Adrenal gland (tissue), 12 donors: ENCODE data around the gene POT1. TPM values are rescaled to one million over a fixed set of nuclear protein-coding genes. Genes with fewer than 3 reads are reported as not detected.

Experiments
- DNase-seq, 7 donors: peaks; one replicate each; pipeline ENCODE4 v3.0.0-alpha.2; 2019 to 2020
- H3K27ac ChIP-seq, 5 donors: fragments of 200-600 bp; sonication (generic) in 4 of 5; 1 replicate in 3 of 5; 2 replicates in 2 of 5; pipeline versions ENCODE4 v1.5.1 to v1.8.0; 2016 to 2020; ENCODE audit warnings: mild to moderate bottlenecking in 1 of 5
- H3K27me3 ChIP-seq: fragments of 200-600 bp; 2 replicates; pipeline ENCODE4 v1.8.0; 2021
- H3K36me3 ChIP-seq, 2 donors: fragments of 200-600 bp; replicated peaks in 1 of 2; 1 replicate in 1 of 2; 2 replicates in 1 of 2; pipeline versions ENCODE4 v1.5.1 to v1.8.0; 2018 to 2022
- H3K4me1 ChIP-seq, 2 donors: fragments of 200-600 bp; replicated peaks in 1 of 2; 1 replicate in 1 of 2; 2 replicates in 1 of 2; pipeline versions ENCODE4 v1.5.1 to v1.8.0; 2018 to 2021
- H3K4me3 ChIP-seq, 4 donors: fragments of 200-600 bp; sonication (generic) in 3 of 4; one replicate each; pipeline ENCODE4 v1.5.1; 2016 to 2018
- H3K9me3 ChIP-seq, 3 donors: fragments of 200-600 bp; sonication (generic) in 1 of 3; replicated peaks in 1 of 3; 1 replicate in 2 of 3; 2 replicates in 1 of 3; pipeline versions ENCODE4 v1.5.1 to v1.8.0; 2016 to 2021
- POLR2A ChIP-seq, 2 donors: fragments of 450-650 bp; IDR thresholded peaks; one replicate each; pipeline ENCODE4 v1.6.1; 2017; ENCODE audit warnings: antibody characterized with exemption in 2 of 2, mild to moderate bottlenecking in 2 of 2, moderate library complexity in 1 of 2
- WGBS, 4 donors: extraction: QIAGEN DNeasy Blood & Tissue Kit in 2 of 4; methylation state at CpG; one replicate each; pipeline versions ENCODE4 v1.1.5 to v1.1.7; 2013 to 2017; 5-methylcytosine and 5-hydroxymethylcytosine counted together
- intact Hi-C, 2 donors: fragments of 100-400 bp; cut with DNase I; formaldehyde crosslinking; loops; one replicate each; pipeline versions ENCODE4 v1.14.1 to v1.15.0; 2022 to 2023
- polyA plus RNA-seq, 3 donors: library from polyadenylated mRNA; stranded (reverse); fragments of 200-250 nt in 2 of 3; fragments of 350-450 nt in 1 of 3; fragmentation: Illumina TruSeq in 1 of 3; extraction: RNeasy Lipid Tissue Mini Kit (QIAGEN cat#74804) in 1 of 3; gene quantifications; one replicate each; pipeline ENCODE4 v1.2.3, GENCODE V29; 2013 to 2014
- total RNA-seq, 9 donors: library from RNA; depleted of rRNA in 4 of 9; stranded (reverse); fragments of >200 nt in 4 of 9; fragments of 120-200 nt in 1 of 9; fragmentation: NEBNext Ultra II Directional in 1 of 9; extraction: Animal tissue kit (Norgen Biotek cat#: 25700) in 1 of 9; gene quantifications; one replicate each; pipeline versions ENCODE4 v1.1.0 to v1.2.4, GENCODE V29; 2013 to 2023
- TF ChIP-seq, protein P1 (sequence below), 6 experiments: fragments of 450-650 bp in 4 of 6; fragments of 200-600 bp in 2 of 6; sonication (generic) in 1 of 6; IDR thresholded peaks; 1 replicate in 5 of 6; 2 replicates in 1 of 6; pipeline versions ENCODE4 v1.5.1 to v1.8.0; 2016 to 2021; ENCODE audit warnings: antibody characterized with exemption in 6 of 6, mild to moderate bottlenecking in 2 of 6, moderate library complexity in 1 of 6
- donor health status: healthy with polysubstance abuse.
- donor health status: Bipolar disorder and iron deficiency.
- donor health status: DM: yes; HTN: yes; CAD: no.
- donor health status: DM: no; HTN: no; CAD: no.
- donor health status: DM: no; HTN: no; CAD: no.
- donor health status: DM: yes; HTN: yes; CAD: no.

The POT1 gene
- total and polyA plus RNA-seq, 12 donors, result 7.0 to 39.7 (median 27.7) TPM

GRCh38 chr7:124840435-124840834 is 89.2 kb downstream of the POT1 start:
- Histone ChIP-seq H3K27ac (no peak overlapping the region), H3K4me1 (no peaks in the 10 kb centered on the region), H3K27me3 (no peaks in the 10 kb centered on the region), H3K9me3 (peaks cover 0 to 3% (median 0%) of the 10 kb centered on the region in 3 donors), H3K36me3 (no peaks in the 10 kb centered on the region), H3K4me3 (no peak overlapping the region)
- DNase-seq, result no peak
- 84 to 90% (median 88%) methylated on average over 1 of the region's 1 CpG for WGBS, 4 donors
- intact Hi-C loops, result no loop called here
- no peak for TF ChIP-seq POLR2A (IDR thresholded peaks at IDR 0.05)
- TF ChIP-seq, protein P1, sequence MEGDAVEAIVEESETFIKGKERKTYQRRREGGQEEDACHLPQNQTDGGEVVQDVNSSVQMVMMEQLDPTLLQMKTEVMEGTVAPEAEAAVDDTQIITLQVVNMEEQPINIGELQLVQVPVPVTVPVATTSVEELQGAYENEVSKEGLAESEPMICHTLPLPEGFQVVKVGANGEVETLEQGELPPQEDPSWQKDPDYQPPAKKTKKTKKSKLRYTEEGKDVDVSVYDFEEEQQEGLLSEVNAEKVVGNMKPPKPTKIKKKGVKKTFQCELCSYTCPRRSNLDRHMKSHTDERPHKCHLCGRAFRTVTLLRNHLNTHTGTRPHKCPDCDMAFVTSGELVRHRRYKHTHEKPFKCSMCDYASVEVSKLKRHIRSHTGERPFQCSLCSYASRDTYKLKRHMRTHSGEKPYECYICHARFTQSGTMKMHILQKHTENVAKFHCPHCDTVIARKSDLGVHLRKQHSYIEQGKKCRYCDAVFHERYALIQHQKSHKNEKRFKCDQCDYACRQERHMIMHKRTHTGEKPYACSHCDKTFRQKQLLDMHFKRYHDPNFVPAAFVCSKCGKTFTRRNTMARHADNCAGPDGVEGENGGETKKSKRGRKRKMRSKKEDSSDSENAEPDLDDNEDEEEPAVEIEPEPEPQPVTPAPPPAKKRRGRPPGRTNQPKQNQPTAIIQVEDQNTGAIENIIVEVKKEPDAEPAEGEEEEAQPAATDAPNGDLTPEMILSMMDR (IDR thresholded peaks at IDR 0.05), result peak in 2 of 6 experiments; percentile 9 to 14

DNA sequence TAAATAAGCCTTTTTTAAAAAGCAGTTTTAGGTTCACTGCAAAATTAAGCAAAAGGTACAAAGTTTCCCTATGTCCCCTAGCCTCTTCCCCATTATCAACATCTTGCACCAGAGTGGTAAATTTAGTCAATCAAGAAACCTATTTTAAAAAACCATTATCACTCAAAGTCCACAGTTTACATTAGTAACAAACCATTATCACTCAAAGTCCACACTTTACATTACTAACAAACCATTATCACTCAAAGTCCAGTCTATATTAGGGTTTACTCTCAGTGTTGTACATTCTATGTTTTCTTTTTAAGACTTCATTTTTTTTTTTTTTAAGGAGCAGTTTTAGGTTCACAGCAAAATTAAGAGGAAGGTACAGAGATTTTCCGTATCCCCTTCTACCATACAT is 89.9 kb downstream of the POT1 start:
- TF ChIP-seq, protein P1 (IDR thresholded peaks at IDR 0.05), result no peak
- 89 to 100% (median 96%) methylated on average over 1 of the region's 1 CpG for WGBS, 4 donors
- H3K27me3 ChIP-seq, result no peaks in the 10 kb centered on the region
- H3K4me1 ChIP-seq, result no peaks in the 10 kb centered on the region
- peaks cover 0 to 3% (median 0%) of the 10 kb centered on the region in 3 donors for H3K9me3 ChIP-seq
- intact Hi-C loops, result no loop called here
- H3K4me3 ChIP-seq, result no peak overlapping the region
- H3K36me3 ChIP-seq, result no peaks in the 10 kb centered on the region
- DNase-seq, result no peak
- H3K27ac ChIP-seq, result no peak overlapping the region

DNA sequence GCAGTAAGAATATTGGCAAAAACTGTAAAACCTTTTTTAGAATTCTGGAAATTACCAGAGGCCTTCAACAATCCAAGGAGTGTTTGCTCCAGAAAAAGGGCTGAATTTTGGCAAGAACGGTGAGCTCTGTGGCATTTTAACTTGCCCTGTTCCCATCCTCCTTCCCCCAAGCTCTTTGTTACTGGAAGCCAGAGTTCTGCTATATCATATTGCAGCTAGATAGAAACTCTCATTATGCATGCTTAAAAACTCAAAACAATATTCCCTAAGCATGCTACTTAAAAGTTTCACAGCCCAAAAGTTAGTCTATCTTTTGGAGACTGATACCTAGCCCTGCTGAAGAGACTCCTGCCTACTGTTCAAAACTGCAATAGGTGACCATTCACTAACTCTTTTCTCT is 93.5 kb downstream of the POT1 start:
- Histone ChIP-seq H3K4me3 (no peak overlapping the region), H3K36me3 (no peaks in the 10 kb centered on the region), H3K4me1 (no peaks in the 10 kb centered on the region), H3K27me3 (no peaks in the 10 kb centered on the region), H3K9me3 (peaks cover 0 to 3% (median 0%) of the 10 kb centered on the region in 3 donors), H3K27ac (no peak overlapping the region)
- intact Hi-C loops, result no loop called here
- no peak for DNase-seq
- 82 to 98% (median 88%) methylated on average over 1 of the region's 1 CpG for WGBS, 4 donors
- TF ChIP-seq POLR2A (IDR thresholded peaks at IDR 0.05), result no peak
- TF ChIP-seq, protein P1 (IDR thresholded peaks at IDR 0.05), result no peak

GRCh38 chr7:124818807-124819206 is 110.8 kb downstream of the POT1 start:
- intact Hi-C loops, result no loop called here
- DNase-seq, result no peak
- TF ChIP-seq, protein P1 (IDR thresholded peaks at IDR 0.05), result no peak
- no peak for TF ChIP-seq POLR2A (IDR thresholded peaks at IDR 0.05)
- H3K9me3 ChIP-seq, result no peaks in the 10 kb centered on the region
- no peak overlapping the region for H3K27ac ChIP-seq
- no peaks in the 10 kb centered on the region for H3K4me1 ChIP-seq
- no peaks in the 10 kb centered on the region for H3K36me3 ChIP-seq
- H3K27me3 ChIP-seq, result no peaks in the 10 kb centered on the region
- WGBS, 4 donors, result 88 to 98% (median 96%) methylated on average over 4 to 5 of the region's 5 CpGs
- H3K4me3 ChIP-seq, result no peak overlapping the region
